HG02884 (cell line): Measurements from ENCODE around the gene MOB2.

Source experiments
- ATAC-seq: cut with Tn5 transposase; IDR thresholded peaks from one replicate; pipeline ENCODE4 v1.9.1; 2021; ENCODE audit warnings: mild to moderate bottlenecking, moderate library complexity; ENCODE audit not compliant: unreplicated experiment

Gene MOB2

GRCh38 chr11:1459219-1459575, 27.4 kb downstream of the MOB2 start:
- ATAC-seq: no peak

- no peak for ATAC-seq
Measured at GRCh38 chr11:1458340-1459218, 28.0 kb downstream of the MOB2 start.

DNA sequence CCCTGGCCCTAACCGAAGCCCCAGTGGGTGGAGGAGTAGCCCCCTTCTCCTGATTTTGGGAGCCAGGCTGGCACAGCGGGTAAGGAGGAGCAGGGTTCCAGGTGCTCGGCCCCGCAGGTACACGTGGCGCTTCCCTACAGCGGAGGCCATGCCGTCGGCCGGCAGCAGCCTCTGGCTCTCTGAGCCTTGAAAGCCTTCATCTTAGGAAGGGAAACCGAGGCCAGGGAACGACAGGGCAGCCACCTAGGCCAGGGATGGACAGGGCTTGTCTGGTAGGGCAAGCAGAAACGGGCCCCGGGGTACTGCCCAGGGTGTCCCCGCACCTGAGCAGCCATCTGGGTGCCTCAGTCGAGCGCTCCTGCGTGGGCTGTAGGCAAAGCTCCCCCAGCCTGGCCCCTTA, 28.7 kb downstream of the MOB2 start:
- ATAC-seq: no peak

DNA sequence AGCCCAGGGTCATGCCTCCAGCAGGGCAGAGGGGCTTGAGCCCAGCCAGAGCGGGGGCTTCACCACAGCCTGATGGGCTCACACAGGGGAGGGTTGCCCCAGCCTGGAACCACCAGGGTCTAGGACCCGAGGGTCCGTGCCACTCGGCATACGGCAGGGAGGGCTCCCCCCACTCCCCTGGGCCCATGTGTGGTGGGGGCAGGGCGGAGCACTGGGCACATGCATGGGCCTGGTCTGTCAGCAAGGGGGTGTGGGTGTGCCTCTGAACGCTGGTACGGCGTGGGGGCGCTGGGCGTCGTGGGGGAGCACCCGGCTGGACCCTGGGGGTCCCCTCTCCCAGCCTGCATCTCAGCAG, 29.3 kb downstream of the MOB2 start:
- no peak for ATAC-seq

GRCh38 chr11:1456596-1457325, 29.8 kb downstream of the MOB2 start:
- ATAC-seq: no peak

GRCh38 chr11:1456176-1456575, 30.4 kb downstream of the MOB2 start:
- ATAC-seq: no peak

GRCh38 chr11:1455763-1456060, 30.9 kb downstream of the MOB2 start:
- ATAC-seq: no peak

DNA sequence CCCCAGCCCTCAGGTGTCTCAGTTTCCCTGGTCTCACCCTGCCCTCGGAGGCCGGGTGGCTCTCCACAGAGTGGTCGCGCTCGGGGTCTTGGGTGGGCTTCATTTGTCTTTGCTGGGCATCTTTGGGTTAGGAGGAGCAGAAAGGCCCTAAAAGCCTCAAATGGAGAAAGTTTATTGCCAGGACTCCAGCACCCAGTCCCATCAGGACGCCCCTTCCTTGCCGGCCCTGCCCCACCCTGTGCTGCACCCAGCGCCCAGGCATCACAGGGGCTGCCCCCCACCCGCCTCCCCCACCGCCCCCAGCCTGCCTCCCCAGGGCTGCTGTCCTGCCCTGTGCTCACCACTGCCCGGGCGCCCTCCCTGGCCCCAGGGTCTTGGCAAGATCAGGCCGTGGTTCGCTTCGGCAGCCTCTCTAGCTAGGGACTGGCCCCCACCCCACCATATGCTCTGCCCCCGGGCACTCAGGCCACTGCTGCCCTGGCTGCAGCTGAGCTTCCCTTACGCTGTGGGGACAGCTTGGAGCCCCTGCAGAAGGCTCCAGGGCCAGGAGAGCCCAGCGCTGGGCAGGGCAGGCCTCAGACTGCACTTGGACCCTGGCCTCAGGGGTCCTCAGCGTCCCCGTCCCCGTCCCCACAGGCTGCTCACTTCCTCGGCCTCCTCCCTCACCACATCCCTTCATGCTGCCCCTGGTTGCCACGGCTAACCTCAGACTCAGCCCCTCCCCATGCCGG, 31.4 kb downstream of the MOB2 start:
- no peak for ATAC-seq

DNA sequence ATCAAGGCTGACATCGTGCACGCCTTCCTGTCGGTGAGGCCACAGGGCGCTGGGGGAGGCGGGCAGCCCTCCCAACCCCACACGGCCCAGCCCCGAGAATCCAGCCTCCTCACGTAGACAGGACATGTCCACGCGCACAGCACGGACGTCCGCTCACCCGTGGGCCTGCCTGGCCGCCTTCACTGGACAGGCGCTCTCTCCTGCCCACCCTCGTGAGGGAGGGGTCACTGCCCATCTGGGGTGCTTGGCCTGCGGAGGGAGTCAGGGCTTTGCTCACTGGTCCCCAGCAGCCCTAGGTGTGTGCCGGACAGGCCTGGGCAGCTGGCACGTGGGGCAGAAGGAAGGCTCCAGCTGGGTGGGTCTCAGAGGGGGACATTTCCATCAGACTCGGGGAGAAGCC, 32.0 kb downstream of the MOB2 start:
- no peak for ATAC-seq

DNA sequence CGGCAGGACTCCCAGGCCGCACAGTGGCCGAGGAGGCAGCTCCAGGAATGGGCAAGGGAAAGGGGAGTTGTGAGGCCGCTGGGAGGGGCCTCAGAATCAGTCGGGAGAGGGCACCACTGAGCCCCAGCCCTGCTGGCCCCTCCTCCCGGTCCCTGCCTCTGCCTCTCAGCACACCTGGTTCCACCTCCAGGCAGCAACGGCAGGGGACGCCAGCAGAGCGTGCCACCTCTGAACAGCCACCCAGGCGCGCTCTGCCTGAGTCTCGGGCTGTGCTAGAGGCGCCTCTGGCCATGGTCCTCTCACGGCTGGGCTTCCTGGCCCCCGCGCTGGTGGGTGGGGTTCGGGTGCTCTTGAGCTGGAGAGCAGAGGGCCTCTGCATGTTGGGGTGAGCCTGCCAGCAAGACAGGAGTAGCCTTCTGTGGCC, 33.0 kb downstream of the MOB2 start:
- no peak for ATAC-seq

DNA sequence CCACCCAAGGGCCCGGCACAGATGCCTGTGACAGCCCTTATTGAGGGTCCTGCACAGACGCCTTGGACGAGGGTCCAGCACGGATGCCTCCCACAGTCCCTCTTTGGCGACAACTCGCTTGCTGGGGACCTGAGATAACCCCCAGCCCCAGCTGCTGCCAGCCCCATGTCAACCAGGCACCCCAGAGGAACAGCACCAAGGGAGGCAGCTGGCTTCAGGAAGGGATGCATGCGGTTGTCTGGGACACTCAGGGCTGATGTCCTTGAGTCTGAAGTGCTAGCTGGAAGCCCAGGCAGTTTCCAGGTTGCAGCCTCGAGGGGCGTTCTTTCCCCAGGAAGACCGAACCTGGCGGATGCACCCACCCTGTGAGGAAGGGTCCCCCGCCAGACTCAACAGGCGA, 33.8 kb downstream of the MOB2 start:
- ATAC-seq: no peak

GRCh38 chr11:1451781-1452470, 34.7 kb downstream of the MOB2 start:
- no peak for ATAC-seq

DNA sequence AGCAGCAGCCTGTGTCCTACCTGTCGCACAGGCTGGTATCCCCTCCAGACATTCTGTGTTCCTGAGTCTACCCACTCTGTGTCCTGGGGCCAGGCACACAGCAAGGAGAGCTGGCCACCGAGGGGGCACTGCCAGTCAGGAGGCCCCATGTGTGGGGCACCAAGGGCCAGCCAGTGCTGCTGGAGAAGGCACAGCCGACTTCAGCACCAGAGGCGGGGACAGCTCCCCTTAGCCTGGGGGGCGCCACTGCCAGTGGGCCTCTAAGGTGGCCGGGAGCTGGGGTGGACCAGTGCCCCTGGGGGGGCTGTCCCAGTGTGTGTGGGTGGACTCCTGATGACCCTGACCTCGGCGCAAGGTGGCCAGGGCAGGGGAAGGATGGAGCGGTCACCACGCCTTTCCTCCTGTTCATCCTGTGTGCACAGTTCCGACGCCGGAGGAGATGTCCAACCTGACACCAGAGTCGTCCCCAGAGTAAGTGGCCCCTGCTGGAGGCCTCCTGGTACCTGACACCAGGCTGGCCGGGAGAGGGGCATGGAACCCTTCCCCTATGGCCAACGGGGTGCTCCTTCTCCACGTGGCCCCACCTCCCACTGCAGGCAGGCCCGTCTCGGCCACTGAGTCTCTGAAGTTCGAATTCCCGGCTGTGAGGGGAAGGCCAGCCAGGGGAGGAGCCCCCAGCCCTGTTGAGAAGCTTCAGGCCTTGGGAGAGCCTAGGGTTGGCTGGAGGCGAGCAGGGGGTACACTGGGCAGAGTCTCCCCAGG, 35.4 kb downstream of the MOB2 start:
- no peak for ATAC-seq

DNA sequence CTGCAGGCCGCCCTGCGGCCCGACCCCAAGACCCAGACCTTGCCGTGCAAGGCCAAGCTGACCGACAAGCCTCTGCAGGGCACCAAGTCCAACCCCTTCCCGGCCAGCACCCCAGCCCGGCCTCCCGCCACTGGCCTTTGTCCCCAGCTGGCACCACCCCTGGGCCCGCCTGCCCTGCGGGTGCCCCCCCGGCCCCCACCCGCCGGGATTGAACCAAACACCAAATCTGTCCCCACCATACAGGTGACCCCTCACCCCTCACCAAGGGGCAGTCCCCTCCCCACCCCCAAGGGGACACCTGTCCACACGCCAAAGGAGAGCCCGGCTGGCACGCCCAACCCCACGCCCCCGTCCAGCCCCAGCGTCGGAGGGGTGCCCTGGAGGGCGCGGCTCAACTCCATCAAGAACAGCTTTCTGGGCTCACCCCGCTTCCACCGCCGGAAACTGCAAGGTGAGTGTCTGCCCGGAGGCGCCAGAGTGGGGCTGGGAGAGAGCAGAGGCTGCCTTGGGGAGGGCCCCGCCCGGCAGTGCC, 36.2 kb downstream of the MOB2 start:
- ATAC-seq: no peak

- no peak for ATAC-seq
Measured at GRCh38 chr11:1449490-1450243, 36.9 kb downstream of the MOB2 start.

GRCh38 chr11:1448882-1449281, 37.7 kb downstream of the MOB2 start:
- ATAC-seq: no peak

- no peak for ATAC-seq
Measured at GRCh38 chr11:1447845-1448825, 38.4 kb downstream of the MOB2 start.

DNA sequence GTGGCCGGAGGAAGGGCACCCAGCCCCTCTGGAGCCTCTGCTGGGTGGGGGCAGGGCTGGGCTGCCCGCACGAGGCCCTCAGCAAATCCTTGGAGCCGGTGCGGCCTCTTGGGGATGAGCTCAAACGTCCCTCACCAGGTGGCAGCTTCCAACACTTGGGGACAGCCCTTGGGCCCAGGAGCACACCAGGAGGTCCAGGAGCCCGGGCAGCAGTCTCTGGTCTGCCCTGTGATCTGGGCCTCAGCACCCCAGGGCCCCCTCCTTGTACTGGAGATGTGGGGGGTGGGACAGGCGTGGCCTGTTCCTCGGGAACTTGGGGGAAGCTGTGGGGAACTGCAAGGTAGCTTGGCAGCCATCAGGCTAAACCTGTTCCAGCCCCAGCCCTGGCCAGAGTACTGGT, 40.0 kb downstream of the MOB2 start:
- ATAC-seq: no peak
